ENCODE data around the gene SPECC1. TPM values are rescaled to one million over a fixed set of nuclear protein-coding genes. Genes with fewer than 3 reads are reported as not detected.
A peak's percentile ranks its signal among the peaks of the same experiment; 100 is the strongest.

The SPECC1 gene
- total and polyA plus RNA-seq, 2 of the 4 experiments (the other 2 are of a cell fraction), result 16.9 to 26.2 TPM

- no peaks in the 10 kb centered on the region for H3K36me3 ChIP-seq (ENCODE audit: control insufficient read depth, insufficient read depth, low read length)
- no peak overlapping the region for H4K91ac ChIP-seq (ENCODE audit: insufficient read depth, low read depth, low read length)
- H3K4ac ChIP-seq (ENCODE audit: low read depth, low read length), result no peak overlapping the region
- no peaks in the 10 kb centered on the region; the same call in 1 of the 2 replicates for H3K9me1 ChIP-seq (ENCODE audit: insufficient read depth, low read length)
- no peak overlapping the region for H4K8ac ChIP-seq (ENCODE audit: low read depth in 2 of 2, low read length in 2 of 2)
- no peak overlapping the region for H3K9ac ChIP-seq (ENCODE audit: low read depth, low read length)
- ChIA-PET CTCF (no interaction called here), POLR2A (ENCODE audit: unreplicated experiment) (no interaction called here)
- no peak overlapping the region for H2BK5ac ChIP-seq (ENCODE audit: low read depth, low read length, poor library complexity, severe bottlenecking)
- H2AK9ac ChIP-seq (replicated peaks; ENCODE audit: low read depth, low read length, poor library complexity), result peak overlapping the region; percentile 51
- H3K27me3 ChIP-seq (ENCODE audit: control insufficient read depth, insufficient read depth, low read length), result peaks cover 34% of the 10 kb centered on the region
- no peak overlapping the region for H2BK15ac ChIP-seq (ENCODE audit: low read depth, low read length)
- H2AFZ ChIP-seq (replicated peaks; ENCODE audit: low read length, poor library complexity), result no peak overlapping the region
- TF ChIP-seq MXI1 (IDR thresholded peaks at IDR 0.05; ENCODE audit: borderline replicate concordance, low read depth, low read length) (no peak), RAD21 (IDR thresholded peaks at IDR 0.05; ENCODE audit: low read length) (no peak), CEBPB (IDR thresholded peaks at IDR 0.05; ENCODE audit: low read depth, low read length) (no peak), POLR2A (IDR thresholded peaks at IDR 0.05; ENCODE audit: low read depth, low read length) (no peak), NFE2L2 (IDR thresholded peaks at IDR 0.05; ENCODE audit: low read depth, low read length) (no peak), CHD1 (IDR thresholded peaks at IDR 0.05; ENCODE audit: low read depth, low read length) (no peak), FOS (IDR thresholded peaks at IDR 0.05; ENCODE audit: low read depth, low read length) (no peak), RCOR1 (IDR thresholded peaks at IDR 0.05; ENCODE audit: insufficient replicate concordance, low read length) (no peak), USF2 (IDR thresholded peaks at IDR 0.05; ENCODE audit: low read depth, low read length) (no peak), MAZ (IDR thresholded peaks at IDR 0.05; ENCODE audit: borderline replicate concordance, low read depth, low read length) (no peak), SMC3 (IDR thresholded peaks at IDR 0.05; ENCODE audit: low read depth, low read length) (no peak), BHLHE40 (IDR thresholded peaks at IDR 0.05; ENCODE audit: low read depth, low read length) (no peak), MAFK (IDR thresholded peaks at IDR 0.05; ENCODE audit: low read depth, low read length) (no peak), RFX5 (IDR thresholded peaks at IDR 0.05; ENCODE audit: low read depth, low read length) (no peak)
- TF ChIP-seq, protein P1, sequence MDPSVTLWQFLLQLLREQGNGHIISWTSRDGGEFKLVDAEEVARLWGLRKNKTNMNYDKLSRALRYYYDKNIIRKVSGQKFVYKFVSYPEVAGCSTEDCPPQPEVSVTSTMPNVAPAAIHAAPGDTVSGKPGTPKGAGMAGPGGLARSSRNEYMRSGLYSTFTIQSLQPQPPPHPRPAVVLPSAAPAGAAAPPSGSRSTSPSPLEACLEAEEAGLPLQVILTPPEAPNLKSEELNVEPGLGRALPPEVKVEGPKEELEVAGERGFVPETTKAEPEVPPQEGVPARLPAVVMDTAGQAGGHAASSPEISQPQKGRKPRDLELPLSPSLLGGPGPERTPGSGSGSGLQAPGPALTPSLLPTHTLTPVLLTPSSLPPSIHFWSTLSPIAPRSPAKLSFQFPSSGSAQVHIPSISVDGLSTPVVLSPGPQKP (IDR thresholded peaks at IDR 0.05; ENCODE audit: borderline replicate concordance, low read depth, low read length), result no peak
- TF ChIP-seq, protein P2, sequence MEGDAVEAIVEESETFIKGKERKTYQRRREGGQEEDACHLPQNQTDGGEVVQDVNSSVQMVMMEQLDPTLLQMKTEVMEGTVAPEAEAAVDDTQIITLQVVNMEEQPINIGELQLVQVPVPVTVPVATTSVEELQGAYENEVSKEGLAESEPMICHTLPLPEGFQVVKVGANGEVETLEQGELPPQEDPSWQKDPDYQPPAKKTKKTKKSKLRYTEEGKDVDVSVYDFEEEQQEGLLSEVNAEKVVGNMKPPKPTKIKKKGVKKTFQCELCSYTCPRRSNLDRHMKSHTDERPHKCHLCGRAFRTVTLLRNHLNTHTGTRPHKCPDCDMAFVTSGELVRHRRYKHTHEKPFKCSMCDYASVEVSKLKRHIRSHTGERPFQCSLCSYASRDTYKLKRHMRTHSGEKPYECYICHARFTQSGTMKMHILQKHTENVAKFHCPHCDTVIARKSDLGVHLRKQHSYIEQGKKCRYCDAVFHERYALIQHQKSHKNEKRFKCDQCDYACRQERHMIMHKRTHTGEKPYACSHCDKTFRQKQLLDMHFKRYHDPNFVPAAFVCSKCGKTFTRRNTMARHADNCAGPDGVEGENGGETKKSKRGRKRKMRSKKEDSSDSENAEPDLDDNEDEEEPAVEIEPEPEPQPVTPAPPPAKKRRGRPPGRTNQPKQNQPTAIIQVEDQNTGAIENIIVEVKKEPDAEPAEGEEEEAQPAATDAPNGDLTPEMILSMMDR (conservative IDR thresholded peaks at IDR 0.05; ENCODE audit: low read depth, low read length), result no peak
- intact Hi-C loops (cut with micrococcal nuclease) (loop anchor here (5.0 kb wide), 1 partner anchor 104 kb away; no protein-coding TSS in a partner anchor), in situ Hi-C loops (cut with MboI; ENCODE audit: low sequenced_read_pairs) (no loop called here), dilution Hi-C loops (cut with HindIII; ENCODE audit: low sequenced_read_pairs, unreplicated experiment) (no loop called here)
- H3K4me2 ChIP-seq (ENCODE audit: low read depth, low read length), result no peak overlapping the region
- no peak overlapping the region for H3K14ac ChIP-seq (replicated peaks; ENCODE audit: low read depth, low read length)
- H3K18ac ChIP-seq (ENCODE audit: low read depth, low read length), result no peak overlapping the region
- H2AK5ac ChIP-seq (ENCODE audit: low read depth, low read length), result no peak overlapping the region
- H2BK120ac ChIP-seq (ENCODE audit: low read depth, low read length), result no peak overlapping the region
- no peak overlapping the region for H4K5ac ChIP-seq (ENCODE audit: low read depth, low read length)
- H3K4me1 ChIP-seq (ENCODE audit: control insufficient read depth, insufficient read depth, low read length), result no peaks in the 10 kb centered on the region
- H3K23ac ChIP-seq (ENCODE audit: low read depth, low read length), result no peak overlapping the region
- no peaks in the 10 kb centered on the region for H3K9me3 ChIP-seq (ENCODE audit: control insufficient read depth, insufficient read depth, low read length)
- H3K56ac ChIP-seq (ENCODE audit: extremely low read depth, insufficient read depth, low read length), result no peak overlapping the region
- WGBS, 2 experiments (ENCODE audit: extremely low coverage in 2 of 2, insufficient read length in 1 of 2), result 100% methylated on average over 1 of the region's 8 CpGs; no CpG with 5 or more reads in 1 of the 2 experiments
- ATAC-seq (ENCODE audit: low read depth) (no peak), DNase-seq (no peak)
- BruUV-seq (replicated peaks), result no TSS peak
- H2BK20ac ChIP-seq (ENCODE audit: low read depth, low read length), result no peak overlapping the region
- H3K79me1 ChIP-seq (ENCODE audit: low read depth in 1 of 2, low read length in 2 of 2), result no peaks in the 10 kb centered on the region
- no peaks in the 10 kb centered on the region for H4K20me1 ChIP-seq (ENCODE audit: insufficient read depth, low read length)
- H3K4me3 ChIP-seq (ENCODE audit: insufficient read depth, low read depth, low read length), result no peak overlapping the region
- no peak overlapping the region for H3K27ac ChIP-seq (ENCODE audit: insufficient read depth, low read length)
Measured at GRCh38 chr17:20096430-20096829, 87.3 kb downstream of the SPECC1 start.

Measured in IMR-90 (cell line).